Measurements from ENCODE around the gene TMEM63B. TPM values are rescaled to one million over a fixed set of nuclear protein-coding genes. Genes with fewer than 3 reads are reported as not detected.

The TMEM63B gene
- total RNA-seq, 1 donor from 2014 or later, result 45.5 TPM

GRCh38 chr6:44131892-44132291, 4.5 kb downstream of the TMEM63B start:
- Mint-ChIP-seq H3K27ac (peak overlapping the region; percentile 73), H3K9me3 (no peaks in the 10 kb centered on the region)
- TF ChIP-seq, protein P1, sequence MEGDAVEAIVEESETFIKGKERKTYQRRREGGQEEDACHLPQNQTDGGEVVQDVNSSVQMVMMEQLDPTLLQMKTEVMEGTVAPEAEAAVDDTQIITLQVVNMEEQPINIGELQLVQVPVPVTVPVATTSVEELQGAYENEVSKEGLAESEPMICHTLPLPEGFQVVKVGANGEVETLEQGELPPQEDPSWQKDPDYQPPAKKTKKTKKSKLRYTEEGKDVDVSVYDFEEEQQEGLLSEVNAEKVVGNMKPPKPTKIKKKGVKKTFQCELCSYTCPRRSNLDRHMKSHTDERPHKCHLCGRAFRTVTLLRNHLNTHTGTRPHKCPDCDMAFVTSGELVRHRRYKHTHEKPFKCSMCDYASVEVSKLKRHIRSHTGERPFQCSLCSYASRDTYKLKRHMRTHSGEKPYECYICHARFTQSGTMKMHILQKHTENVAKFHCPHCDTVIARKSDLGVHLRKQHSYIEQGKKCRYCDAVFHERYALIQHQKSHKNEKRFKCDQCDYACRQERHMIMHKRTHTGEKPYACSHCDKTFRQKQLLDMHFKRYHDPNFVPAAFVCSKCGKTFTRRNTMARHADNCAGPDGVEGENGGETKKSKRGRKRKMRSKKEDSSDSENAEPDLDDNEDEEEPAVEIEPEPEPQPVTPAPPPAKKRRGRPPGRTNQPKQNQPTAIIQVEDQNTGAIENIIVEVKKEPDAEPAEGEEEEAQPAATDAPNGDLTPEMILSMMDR (conservative IDR thresholded peaks at IDR 0.05), result no peak

DNA sequence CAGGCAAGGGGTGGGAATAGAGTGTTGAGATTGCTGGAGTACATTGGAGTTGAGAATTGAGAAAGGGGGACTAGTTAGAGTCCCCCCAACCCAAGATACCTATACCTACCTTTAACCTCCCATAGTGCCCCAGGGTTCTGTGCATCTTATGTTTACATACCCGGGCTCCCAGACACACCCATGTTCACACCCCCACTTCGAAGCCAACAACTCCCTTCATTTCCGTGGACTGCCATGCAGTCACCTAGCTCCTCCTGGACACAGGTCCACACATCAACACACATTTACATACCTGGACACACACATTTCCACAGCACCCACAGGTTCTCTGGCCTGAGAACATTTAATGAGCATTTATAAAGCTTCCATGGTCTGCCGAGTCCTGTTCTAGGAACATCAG, 5.1 kb downstream of the TMEM63B start:
- Mint-ChIP-seq H3K27me3 (no peaks in the 10 kb centered on the region), H3K36me3 (no peaks in the 10 kb centered on the region)

More at GRCh38 chr6:44131892-44132291, 4.5 kb downstream of the TMEM63B start:
- Mint-ChIP-seq H3K36me3 (no peaks in the 10 kb centered on the region), H3K4me1 (ENCODE audit: unreplicated experiment) (peaks cover 45% of the 10 kb centered on the region), H3K4me3 (peak overlapping the region; percentile 10), H3K27me3 (no peaks in the 10 kb centered on the region)
- no peak for DNase-seq (ENCODE audit: extremely low spot score, unreplicated experiment)

DNA sequence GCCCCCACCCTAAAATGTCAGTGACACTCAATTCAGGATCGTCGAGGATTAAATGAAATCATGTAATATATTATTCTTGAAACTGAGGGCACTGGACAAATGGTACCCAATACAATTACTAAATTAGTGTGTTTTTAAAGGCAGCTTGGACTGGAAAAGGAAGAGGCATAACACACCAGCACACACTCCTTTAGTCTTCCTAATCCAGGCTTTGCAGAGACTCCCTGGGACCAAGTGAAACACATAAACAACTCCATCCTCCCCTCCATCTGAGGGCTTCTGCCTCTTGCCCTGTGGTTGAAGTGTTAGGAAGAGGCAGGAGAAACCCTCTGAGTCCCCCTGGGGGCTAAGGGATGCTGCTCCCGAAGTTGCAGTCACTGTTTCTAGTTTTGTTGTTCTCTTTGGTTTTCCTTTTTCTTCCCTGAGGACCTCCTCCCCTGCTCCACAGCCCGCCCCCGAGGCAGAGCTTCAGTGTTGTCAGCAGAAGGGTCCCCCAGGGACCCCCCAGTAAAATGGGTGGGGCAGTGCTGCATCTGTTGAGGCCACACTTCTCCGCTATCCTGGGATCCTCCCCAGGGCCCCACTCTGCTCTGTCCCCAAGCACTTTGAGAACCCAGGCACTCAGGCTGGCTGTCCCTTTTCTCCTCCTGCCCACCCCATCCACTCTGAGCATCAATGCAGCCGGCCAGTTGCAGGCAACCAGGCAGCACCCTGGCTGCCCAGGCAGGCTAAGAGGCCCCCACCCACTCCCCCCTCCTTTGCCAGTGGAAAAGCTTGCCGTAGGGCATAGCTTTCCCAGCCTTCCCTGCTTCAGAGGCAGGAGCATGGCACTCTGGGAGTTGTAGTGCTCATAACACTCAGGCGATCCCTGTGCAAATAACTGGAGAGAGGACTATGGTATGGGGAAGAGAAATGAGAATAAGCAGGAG, 5.9 kb downstream of the TMEM63B start:
- no peak for DNase-seq (ENCODE audit: extremely low spot score, unreplicated experiment)
- Mint-ChIP-seq H3K36me3 (no peaks in the 10 kb centered on the region), H3K4me1 (ENCODE audit: unreplicated experiment) (peaks cover 45% of the 10 kb centered on the region), H3K9me3 (no peaks in the 10 kb centered on the region), H3K27ac (peak overlapping the region; percentile 91), H3K27me3 (no peaks in the 10 kb centered on the region), H3K4me3 (peak overlapping the region; percentile 62)
- TF ChIP-seq, protein P1 (conservative IDR thresholded peaks at IDR 0.05), result no peak

More for the DNA sequence above, 5.1 kb downstream of the TMEM63B start:
- peak overlapping the region; percentile 40 for H3K4me3 Mint-ChIP-seq
- H3K27ac Mint-ChIP-seq, result peak overlapping the region; percentile 73
- H3K4me1 Mint-ChIP-seq (ENCODE audit: unreplicated experiment), result peaks cover 45% of the 10 kb centered on the region
- H3K9me3 Mint-ChIP-seq, result no peaks in the 10 kb centered on the region
- no peak for DNase-seq (ENCODE audit: extremely low spot score, unreplicated experiment)
- TF ChIP-seq, protein P1 (conservative IDR thresholded peaks at IDR 0.05), result no peak

DNA sequence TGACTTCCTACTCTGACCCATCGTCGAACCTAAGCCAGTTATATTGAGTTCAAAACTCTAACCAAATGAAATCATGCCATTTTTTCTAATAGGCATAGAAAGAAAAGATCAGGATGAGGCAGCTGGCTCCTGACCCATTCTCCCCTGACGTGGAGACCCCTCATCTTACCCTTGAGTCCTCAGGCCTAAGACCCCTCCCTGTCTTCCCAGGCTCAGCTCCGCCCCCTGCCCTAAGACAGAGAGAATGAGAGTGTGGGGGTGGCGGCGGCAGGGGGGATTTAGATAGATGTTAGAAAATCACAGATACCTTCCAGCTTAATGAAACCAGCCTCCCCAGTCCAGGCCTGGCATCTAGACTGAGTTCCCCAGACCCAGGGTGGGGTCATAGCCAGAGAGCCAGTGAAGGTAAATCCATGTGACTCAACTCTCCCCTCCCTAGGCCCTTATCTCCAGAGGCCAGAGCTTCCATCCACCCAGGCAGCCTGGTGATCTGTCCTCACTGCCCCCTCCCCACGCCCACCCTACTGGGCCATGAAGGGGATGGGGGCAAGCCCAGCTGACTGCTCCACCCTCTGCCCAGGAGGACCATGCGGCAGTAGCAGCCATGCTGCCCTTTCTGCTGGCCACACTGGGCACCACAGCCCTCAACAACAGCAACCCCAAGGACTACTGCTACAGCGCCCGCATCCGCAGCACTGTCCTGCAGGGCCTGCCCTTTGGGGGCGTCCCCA, 6.8 kb downstream of the TMEM63B start:
- TF ChIP-seq, protein P1 (conservative IDR thresholded peaks at IDR 0.05), result no peak
- H3K36me3 Mint-ChIP-seq, result no peaks in the 10 kb centered on the region
- no peaks in the 10 kb centered on the region for H3K27me3 Mint-ChIP-seq
- peak overlapping the region; percentile 91 for H3K27ac Mint-ChIP-seq
- no peak for DNase-seq (ENCODE audit: extremely low spot score, unreplicated experiment)
- H3K9me3 Mint-ChIP-seq, result no peaks in the 10 kb centered on the region
- peaks cover 45% of the 10 kb centered on the region for H3K4me1 Mint-ChIP-seq (ENCODE audit: unreplicated experiment)
- peak overlapping the region; percentile 62 for H3K4me3 Mint-ChIP-seq

DNA sequence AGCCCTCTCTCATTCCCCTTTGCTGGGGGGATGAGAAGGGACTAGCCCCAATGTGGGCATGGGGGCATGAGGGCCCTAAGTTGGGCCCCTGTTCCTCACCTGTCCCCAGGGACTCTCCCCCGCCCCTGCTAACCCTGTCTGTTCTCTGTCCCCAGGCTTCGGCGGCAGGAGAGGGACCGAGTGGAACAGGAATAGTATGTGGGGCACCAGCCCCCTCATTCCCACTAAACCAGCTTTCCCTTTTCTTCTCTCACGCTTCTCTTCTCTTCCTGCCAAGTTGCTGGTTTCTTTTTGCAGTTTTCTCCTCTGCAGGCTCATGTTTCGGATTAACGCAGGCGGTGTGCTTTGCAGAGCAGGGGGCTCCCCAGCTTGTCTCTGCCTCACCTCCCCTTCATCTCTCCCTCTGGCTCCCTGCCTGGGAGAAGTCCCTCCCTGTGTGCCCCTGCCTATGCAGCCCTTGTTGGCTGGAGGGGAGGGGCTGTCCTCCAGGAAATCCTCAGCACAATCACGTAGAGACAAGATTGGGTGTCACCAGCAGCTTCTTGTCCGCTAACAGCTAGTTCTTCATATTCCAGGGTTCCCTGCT, 7.9 kb downstream of the TMEM63B start:
- peak overlapping the region; percentile 7 for H3K4me3 Mint-ChIP-seq
- H3K27ac Mint-ChIP-seq, result peak overlapping the region; percentile 36
- no peak for DNase-seq (ENCODE audit: extremely low spot score, unreplicated experiment)
- H3K27me3 Mint-ChIP-seq, result no peaks in the 10 kb centered on the region
- H3K36me3 Mint-ChIP-seq, result peaks cover 3% of the 10 kb centered on the region
- H3K9me3 Mint-ChIP-seq, result no peaks in the 10 kb centered on the region
- peaks cover 41% of the 10 kb centered on the region for H3K4me1 Mint-ChIP-seq (ENCODE audit: unreplicated experiment)
- TF ChIP-seq, protein P1 (conservative IDR thresholded peaks at IDR 0.05), result no peak

Data from type B pancreatic cell (in vitro differentiated cells).